T follicular helper cell (primary cell): Measurements from ENCODE around the gene ADAM8.

Experiments
- DNase-seq: peaks from one replicate; pipeline ENCODE4 v3.0.0-alpha.2; 2020; ENCODE audit warnings: low read depth

The ADAM8 gene

DNA sequence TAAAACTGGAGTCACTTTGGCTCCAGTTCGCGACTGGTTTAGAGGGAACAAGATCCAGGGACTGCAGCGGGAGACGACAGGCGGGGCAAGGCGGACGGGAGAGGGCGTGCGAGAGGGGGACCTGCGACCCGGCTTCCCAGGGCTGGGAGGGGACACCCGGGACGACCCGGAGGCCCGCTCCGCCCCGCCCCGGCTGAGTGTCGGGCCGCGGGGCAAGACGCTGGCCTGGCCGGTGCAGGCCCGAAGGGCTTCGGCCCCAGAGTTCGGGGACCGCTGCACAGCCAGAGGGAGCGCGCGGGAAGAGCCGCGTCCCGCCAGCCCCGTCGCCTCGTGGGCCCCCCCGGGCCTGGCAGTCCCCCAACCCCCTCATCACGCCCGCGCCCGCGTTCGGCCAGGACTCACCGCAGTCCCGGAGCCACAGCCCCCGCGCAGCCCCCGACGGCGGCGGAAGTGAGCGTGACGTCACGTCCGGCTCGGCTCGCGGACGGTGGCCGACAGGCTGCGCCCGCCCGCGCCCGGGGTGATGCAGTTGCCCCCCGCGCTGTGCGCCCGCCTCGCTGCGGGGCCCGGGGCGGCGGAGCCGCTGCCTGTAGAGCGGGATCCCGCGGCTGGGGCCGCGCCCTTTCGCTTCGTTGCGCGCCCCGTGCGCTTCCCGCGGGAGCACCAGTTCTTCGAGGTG lies 31.9 kb upstream of the ADAM8 start, which contains the start of the genes TUBGCP2 and ZNF511:
TUBGCP2 (minus strand) TSS at position 452 of the 679 bp plus-strand sequence. CDS start 5,931 bp downstream, outside the sequence.
ZNF511 (plus strand) TSS at position 494 of the 679 bp plus-strand sequence; CDS start at position 524, 30 bp downstream.
- DNase-seq: peak; percentile 82

DNA sequence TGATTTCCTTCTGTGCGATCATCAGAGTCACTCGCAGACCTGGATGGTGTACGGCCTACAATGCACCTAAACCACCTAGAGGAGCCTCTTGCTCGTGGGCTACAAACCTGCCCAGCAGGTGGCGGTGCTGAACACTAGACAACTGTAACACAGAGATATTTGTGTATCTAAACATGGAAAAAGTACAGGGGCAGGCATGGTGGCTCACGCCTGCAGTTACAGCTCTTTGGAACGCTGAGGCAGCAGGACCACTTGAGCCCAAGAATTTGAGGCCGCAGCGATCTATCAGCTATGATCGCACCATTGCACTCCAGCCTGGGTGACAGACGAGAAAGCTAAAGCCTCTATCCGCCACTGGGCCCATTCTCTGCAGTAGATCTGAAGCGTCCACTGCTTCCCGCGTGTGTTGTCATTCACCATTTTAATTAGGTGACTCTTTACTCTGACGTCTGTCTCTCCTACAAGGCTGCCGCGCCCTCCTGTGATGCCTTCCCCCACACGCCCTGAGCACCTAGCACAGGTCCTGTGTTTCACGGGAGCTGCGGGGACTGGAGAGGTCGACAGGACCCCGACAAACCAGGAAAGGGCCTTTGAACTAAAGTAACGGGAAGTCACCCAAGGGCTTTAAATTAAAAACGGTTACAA lies 31.2 kb upstream of the ADAM8 start:
- DNase-seq: peak; percentile 86

DNA sequence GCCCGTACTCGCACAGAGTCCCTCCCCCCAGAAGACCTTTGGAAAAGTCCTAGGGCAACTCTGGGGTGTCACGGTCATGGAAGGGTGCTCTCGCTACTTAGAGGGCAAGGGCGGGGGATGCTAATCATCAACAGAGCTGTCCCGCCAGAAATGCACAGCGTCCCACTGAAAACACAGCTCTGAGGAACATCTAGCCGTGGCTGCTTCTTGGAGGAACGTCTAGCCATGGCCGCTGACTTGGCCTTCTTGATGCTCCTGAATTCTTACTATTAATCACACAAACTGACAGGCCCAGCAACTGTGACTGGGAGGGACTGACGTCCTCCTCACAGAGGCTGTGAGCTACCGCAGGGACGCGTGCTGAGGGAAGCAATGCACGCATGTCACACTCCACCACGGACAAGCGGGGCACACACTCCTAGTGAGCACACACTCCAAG lies 30.3 kb upstream of the ADAM8 start:
- DNase-seq: no peak

DNA sequence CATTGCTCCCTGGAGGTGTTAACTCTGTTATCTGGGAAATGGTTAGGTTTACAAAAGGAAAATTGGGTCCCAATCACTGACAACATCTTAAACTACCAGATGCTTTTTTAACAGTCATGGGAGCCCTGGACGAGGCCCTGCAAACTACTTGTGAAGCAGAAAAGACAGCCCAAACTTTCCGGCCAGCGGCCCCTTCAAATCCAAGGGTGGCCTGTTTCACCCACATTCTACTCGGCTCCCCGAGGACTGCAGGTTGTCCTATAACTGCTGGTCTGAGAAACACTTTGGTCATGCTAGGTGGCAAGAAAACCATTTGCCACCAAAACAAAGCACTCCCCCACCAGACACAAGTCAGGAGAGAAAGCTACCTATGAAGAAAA lies 29.4 kb upstream of the ADAM8 start:
- no peak for DNase-seq

DNA sequence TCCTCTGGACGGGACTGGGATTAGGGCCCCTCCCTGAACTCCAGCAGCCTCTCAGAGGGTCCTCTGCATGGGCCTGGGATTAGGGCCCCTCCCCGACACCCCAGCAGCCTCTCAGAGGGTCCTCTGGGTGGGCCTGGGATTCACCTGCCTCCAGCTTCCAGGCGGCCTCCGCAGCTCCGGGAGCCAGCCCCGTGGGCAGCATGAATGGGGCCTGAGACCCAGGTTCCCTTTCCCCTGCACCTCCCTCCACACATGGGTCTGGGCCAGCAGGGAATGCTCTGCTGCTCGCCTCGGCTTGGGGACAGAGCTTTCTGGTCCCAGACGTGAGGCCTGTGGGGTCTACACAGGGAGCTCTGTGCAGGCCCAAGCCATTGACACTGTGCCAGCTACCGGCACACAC lies 26.5 kb upstream of the ADAM8 start:
- DNase-seq: no peak

DNA sequence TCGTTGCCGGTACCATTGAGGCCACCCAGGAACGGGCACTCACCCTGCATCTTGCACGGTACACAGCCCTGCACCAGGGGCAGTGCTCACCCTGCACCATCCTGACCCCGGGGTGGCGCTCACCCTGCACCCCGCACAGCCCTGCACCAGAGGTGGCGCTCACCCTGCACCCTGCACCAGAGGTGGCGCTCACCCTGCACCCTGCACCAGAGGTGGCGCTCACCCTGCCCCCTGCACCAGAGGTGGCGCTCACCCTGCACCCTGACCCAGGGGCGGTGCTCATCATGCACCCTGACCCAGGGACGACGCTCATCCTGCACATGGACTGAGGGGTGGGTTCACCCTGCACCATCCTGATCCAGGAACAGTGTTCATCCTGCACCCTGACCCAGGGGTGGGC lies 25.6 kb upstream of the ADAM8 start:
- DNase-seq: no peak

DNA sequence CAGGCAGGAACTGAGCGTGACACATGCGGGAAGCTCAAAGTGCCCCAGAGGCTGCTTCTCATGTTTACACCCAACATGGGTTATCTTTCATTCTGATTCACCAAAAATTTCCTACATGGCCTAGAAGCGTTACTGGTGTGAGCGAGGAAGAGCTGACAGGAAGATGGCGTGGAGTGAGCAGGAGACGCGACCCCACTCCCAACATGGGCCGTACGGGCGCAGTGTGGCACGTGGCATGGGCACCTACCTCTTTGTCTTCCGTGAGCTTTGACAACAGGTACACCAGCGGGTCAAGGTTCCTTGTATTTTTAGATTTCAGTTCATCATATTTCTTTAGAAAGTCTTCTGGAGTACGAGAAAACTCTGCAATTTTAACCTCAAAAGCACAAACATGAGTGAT lies 23.1 kb upstream of the ADAM8 start:
- DNase-seq: no peak

DNA sequence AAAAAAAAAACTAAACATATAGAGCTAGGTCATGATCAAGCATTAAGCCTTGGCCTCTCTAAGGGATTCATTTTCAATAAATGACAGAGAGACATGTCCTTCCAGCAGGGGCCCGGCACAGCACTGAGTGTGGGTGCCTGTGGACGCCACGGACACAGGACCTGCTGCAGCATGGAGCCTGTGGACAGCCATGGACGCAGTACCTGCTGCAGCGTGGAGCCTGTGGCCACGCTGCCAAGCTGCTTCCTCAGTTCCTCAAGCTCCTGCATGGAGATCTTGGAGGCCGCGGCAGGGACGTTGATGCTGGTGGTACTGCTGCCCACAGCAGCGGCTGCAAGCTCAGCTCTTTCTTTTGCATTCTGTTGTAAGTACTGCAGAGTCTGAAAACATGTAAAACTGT lies 22.6 kb upstream of the ADAM8 start:
- DNase-seq: no peak

DNA sequence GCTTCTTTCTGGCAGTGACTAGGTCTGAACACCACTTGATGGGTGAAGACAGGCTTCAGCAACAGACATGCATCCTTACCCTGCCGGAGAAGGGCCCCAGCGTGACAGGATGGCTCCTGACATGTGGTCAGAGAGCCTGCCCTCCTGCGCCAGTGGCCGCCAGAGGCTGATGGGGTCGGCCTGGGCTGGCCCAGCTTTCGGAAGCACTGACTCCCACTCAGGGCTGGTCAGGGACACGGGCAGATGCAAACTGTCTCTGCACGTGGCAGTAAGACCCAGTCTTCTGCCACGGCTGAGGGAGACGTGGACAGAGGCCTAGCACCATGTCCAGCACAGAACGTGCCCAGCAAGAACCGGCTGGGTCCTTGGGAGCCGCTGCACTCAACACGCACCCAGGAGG lies 21.8 kb upstream of the ADAM8 start:
- DNase-seq: no peak

DNA sequence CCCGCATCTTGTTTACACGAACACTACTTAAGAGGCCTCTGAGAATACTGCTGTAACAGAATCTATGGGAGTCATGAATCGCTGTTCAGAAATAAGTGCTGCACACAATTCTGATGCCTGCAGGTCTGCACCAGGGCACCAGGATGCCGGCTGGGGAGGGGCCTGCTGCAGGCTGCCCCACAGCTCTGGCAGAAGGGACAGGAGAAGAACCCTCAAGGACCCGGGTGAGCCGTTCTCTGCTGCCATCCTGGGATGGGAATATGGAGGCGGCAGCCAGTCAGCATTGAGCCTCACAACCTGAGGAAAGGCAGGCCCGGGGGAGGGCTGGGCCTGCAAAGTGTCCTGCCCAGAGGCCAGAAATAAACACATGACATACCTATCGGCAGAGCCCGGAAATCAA lies 20.8 kb upstream of the ADAM8 start:
- DNase-seq: no peak

DNA sequence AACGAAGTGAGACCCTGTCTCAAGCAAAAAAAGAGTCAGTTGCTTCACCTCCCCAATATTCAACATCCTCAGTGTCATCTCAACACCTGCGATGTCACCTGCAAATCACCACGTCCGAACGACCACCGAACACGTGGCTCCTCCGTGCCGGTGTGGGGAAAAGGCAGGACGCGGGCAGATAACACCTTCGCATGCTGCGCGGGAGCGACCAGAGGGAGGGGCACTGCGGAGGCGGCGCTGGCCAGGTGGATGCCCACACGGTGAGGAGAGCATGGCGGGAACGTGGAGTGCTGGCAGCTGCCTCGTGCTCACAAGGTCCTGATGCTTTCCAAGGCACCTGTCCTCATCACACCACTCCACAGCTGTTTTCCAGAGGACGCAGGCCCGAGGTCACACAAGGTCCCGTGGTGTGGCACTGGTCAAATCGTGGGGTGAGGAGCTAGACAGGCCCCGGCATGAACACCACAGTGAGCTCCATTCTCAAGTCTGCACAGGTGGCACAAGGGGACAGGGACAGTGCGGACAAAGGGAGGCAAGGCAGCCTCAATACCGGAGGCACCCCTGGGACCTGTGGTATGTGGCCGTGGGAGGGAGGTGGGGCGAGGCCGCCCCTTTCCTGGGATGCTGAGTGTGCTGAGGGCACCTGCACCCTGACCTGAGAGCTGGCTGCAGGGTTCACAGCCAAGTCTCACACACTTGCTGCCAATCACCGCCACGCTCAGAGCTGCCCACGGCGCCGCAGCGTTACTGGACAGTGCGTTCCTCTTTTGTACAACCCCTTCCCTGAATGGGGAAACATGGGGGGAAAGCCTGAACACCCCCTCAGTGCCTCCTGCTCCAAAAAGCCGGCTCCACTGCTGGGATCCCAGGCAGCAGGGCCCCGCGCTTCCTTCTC lies 19.0 kb upstream of the ADAM8 start:
- no peak for DNase-seq

DNA sequence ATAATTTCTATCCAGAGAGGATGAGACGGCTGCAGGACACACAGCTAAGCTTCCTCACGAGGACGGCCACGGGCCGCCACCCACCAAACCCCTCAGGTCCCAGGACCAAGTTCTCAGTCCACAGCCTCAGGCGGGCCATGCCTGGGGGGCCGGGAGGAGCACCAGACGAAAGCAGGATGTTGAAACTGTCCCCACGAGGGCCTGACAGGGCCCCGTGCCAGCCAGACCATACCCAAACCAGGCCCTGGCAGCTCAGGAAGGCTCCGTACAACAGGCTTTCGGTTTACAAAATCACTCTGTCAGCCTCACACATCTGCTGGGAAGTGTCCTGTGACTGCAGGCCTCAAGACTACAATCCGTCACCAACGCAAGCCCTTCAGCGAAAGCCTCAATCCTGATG lies 17.5 kb upstream of the ADAM8 start:
- no peak for DNase-seq

DNA sequence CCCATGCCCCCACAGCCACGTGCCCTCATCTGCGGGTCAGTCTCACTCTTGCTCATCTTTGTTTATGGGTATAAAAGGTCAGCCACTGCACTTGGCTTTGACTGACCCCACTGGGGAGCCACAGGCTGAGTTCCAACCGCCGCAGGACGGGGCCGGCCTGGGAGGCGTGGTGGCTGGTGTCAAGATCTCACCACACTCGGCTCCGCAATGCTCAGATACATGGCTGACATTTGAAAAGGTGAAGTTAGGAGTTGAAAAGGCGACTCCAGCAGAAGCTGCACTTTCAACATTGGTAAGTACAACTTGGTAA lies 17.1 kb upstream of the ADAM8 start:
- DNase-seq: no peak

DNA sequence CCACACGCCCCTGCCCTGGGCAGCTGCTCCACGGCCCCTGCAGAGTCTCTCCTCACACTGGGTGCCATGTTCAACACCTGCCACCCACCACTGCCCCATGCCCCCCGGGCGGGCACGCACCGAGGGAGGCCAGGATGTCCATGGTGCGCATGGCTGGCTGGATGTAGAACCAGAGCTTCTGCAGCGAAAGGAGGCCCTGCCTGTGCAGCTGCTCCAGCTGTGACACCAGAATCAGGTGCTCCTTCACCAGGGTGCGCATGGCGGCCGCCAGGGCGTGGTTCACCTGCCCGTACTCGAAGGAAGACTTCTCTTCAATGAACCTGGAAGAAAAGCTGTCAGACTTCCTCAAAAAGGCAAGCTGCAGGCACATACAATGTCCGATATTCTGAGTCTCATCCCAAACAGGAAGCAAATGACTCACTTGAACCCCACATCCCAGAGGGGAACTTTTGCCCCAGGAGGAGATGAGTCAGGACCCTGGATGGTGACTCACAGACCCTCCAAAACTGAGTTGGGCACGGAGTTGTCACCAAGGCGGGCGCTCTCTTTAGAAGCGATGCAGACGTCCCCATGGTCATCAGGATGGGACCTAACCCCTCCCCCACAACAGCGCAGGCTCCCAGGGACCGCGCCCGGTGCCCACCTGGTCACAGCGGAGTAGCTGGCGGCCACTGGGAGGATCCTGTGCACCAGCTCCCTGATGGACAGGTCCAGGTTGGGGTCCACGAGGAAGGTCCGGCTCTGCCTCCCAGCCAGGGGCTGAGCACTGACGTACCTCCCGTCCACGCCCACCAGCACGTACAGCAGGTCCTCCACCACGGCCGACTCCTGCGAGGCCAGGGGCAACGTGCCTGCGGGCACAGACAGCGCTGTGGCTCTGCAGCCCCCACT lies 16.5 kb upstream of the ADAM8 start:
- DNase-seq: no peak

DNA sequence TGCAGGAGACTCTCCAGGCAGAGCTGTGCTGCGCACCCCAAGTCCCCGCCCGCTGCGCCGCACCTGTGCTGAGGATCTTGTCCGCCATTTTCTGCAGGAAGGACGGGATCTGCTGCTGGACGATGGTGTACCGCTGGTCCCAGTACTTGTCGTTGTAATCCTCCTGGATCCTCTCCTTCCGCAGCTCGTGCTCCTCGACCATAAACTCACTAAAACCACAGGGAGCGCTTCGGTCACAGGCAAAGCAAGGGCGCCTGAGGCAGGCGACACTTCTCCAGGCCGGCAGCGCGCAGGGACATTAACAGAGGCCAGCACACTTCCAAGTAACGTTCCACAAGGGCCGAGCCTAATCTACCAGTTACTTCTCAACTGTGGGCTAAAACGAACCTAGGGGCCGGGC lies 13.1 kb upstream of the ADAM8 start:
- DNase-seq: no peak

DNA sequence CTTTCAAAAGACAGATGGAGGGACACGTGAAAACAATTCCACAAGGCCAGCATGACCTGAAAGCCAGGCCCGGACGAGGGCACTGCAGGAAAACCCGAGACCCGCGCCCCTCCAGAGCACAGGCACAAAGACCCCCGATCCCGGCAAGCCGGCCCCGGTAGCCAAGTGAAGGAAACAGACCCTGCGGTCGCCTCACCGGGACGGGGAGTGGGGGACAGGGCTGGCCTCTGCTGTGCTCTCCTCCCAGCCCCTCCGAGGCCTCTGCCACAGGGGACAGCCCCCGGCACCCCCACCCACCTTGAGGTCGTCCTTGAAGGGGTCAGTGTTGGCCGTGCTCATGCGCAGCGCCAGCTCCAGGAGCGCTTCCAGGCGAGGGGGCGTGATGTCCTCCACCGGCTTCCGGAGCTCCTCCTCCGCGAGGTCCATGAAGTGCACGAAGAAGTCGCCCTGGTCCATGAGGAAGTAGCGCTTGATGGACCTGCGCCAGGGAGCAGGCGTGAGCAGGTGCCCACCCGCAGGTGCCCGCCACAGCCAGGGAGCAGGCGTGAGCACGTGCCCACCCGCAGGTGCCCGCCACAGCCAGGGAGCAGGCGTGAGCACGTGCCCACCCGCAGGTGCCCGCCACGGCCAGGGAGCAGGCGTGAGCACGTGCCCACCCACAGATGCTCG lies 11.3 kb upstream of the ADAM8 start:
- DNase-seq: no peak

DNA sequence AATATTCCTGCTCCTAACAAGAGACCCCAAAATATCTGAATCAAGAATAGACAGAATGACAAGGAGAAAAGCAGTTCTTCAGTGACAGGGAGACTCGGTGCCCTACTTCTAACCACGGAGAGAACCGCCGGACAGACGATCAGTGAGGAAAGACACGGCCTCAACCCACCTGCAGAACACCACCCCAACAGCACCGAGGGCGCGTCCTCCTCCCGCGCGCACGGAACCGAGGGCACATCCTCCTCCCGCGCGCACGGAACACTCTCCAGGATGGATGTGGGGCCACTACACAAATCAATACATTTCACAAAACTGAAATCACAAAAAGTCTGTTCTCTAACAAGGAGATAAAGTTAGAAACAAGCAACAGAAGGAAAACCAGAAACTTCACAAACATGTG lies 9.7 kb upstream of the ADAM8 start:
- DNase-seq: no peak

DNA sequence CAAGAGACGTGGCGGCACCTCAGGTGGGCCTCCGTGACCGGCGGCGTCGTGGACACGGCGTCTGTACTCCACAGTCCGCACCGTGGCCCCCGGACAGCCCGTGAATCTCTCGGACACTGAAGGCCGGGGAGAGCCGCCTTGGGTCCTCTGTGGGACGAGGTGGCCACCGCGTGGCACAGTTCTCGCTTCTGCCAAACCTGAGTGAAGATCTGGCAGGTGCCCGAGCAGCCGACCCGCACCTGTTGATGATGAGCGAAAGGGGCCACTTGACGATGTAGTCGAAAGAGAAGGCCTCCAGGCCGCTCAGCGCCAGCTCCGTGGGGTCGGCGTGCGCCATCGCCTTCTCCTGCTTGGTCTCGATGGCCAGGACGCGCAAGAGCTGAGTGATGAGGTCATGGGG lies 8.5 kb upstream of the ADAM8 start:
- DNase-seq: no peak

DNA sequence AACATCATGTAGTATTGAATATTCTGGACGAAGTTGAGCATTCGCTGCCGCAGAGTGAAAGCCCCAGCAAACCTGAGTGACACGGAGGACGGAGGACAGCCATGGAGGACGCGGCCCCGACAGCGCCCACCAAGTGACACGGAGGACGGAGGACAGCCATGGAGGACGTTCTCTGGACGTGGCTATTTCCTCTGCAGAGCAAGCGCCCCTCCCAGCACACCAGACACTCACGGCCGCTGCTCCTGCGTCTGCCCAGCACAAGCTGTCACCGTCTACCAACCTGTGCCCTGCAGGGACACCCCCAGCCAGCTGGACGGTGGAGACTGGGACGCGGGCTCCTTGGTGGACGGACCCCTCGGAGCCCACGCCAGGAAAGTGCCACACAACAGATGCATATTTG lies 7.3 kb upstream of the ADAM8 start:
- no peak for DNase-seq

DNA sequence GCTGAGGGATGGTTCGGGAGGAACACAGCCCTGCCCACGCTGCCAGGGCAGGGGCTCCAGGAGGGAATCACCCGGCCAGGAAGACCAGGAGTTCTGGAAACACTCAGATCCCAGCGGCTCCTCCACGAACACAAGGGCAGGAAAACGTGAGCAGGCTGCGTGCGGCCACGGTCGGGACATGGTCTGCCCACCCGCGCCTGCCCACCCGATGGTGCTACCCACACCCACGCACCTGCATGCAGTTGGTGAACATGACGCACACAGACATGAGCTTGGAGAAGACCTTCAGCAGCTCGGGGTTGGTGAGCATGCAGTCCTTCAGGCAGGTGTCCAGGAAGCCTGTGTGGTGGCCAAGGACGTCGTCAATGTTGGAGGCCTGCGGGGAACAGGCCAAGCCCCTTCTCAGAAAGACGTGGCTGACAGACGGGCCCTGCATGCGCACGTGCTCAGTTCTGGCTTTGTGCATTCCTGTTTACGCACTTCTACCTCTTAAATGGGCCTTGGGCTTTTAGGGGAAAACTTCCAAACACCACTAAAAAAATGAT lies 6.2 kb upstream of the ADAM8 start:
- no peak for DNase-seq
